EH (cell line): Measurements from ENCODE around the gene FUZ.
A peak's percentile ranks its signal among the peaks of the same experiment; 100 is the strongest.

Experiments used
- DNase-seq: peaks from one replicate; pipeline ENCODE4 v3.0.0-alpha.2; 2015; ENCODE audit warnings: low read depth

The FUZ gene

GRCh38 chr19:49812997-49813861 lies at the start of gene FUZ:
FUZ (minus strand) TSS chr19:49813292; CDS start chr19:49813106, 186 bp downstream.
- DNase-seq = peak; percentile 99

GRCh38 chr19:49862391-49863253 lies 49.5 kb upstream of the FUZ start:
- no peak for DNase-seq

- DNase-seq = no peak
These were observed 48.7 kb upstream of the FUZ start for GRCh38 chr19:49861541-49862378.

- DNase-seq = no peak
These were observed 48.0 kb upstream of the FUZ start for GRCh38 chr19:49861107-49861506.

GRCh38 chr19:49860336-49861102 lies 47.4 kb upstream of the FUZ start:
- no peak for DNase-seq

- DNase-seq = no peak
These were observed 46.7 kb upstream of the FUZ start for GRCh38 chr19:49859682-49860335.

- peak; percentile 39 for DNase-seq
These were observed 45.2 kb upstream of the FUZ start for GRCh38 chr19:49858088-49858985.

- no peak for DNase-seq
These were observed 44.7 kb upstream of the FUZ start for GRCh38 chr19:49857838-49858087.

GRCh38 chr19:49857061-49857837 lies 44.2 kb upstream of the FUZ start:
- DNase-seq = no peak

- DNase-seq = no peak
These were observed 43.5 kb upstream of the FUZ start for GRCh38 chr19:49856574-49857021.

GRCh38 chr19:49855676-49856573 lies 42.8 kb upstream of the FUZ start:
- DNase-seq = no peak

- no peak for DNase-seq
These were observed 42.2 kb upstream of the FUZ start for GRCh38 chr19:49855277-49855675.

GRCh38 chr19:49854378-49855263 lies 41.5 kb upstream of the FUZ start:
- no peak for DNase-seq

GRCh38 chr19:49853852-49854377 lies 40.8 kb upstream of the FUZ start:
- DNase-seq = no peak

- peak; percentile 54 for DNase-seq
These were observed 39.6 kb upstream of the FUZ start for GRCh38 chr19:49852631-49853126.

GRCh38 chr19:49851456-49852259 lies 38.6 kb upstream of the FUZ start:
- DNase-seq = peak; percentile 35
